ENCODE measurements around the gene EPHA7. TPM values are rescaled to one million over a fixed set of nuclear protein-coding genes. Genes with fewer than 3 reads are reported as not detected.

EPHA7 gene
- polyA plus RNA-seq, 1 of the 3 experiments (the other 2 are of a cell fraction): under 0.01 TPM

DNA sequence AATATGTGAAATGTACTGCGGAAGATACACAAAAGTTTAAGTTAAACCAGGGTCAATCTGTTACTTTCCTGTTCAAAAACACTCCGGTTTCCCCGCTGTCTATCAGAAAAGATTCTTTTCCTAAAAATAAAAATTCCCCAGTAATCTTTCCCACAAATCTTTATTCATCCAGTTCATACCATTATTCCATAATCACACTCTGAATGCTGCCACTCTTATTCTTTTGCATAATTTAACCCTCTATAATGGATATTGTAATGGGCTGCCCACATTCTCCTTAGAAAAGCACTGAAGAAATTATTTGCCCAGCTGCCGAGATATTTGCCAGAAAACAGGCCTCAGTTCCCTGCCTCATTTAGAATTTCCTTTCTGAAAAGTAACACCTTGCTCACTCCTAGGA, 68.6 kb downstream of the EPHA7 start:
- Histone ChIP-seq H3K4me1 (ENCODE audit: control insufficient read depth in 1 of 2, insufficient read depth in 2 of 2, low read depth in 1 of 2, low read length in 1 of 2) (no peaks in the 10 kb centered on the region), H3F3A (replicated peaks; ENCODE audit: insufficient read depth) (no peaks in the 10 kb centered on the region), H3K4me2 (no peak overlapping the region), H3K27ac (ENCODE audit: low read depth in 2 of 2, low read length in 1 of 2) (no peak overlapping the region), H3K9me2 (no peaks in the 10 kb centered on the region), H4K20me1 (ENCODE audit: insufficient read depth) (no peaks in the 10 kb centered on the region), H3K79me2 (ENCODE audit: insufficient read depth) (no peaks in the 10 kb centered on the region), H3K27me3 (ENCODE audit: insufficient read depth) (no peaks in the 10 kb centered on the region), H3K36me3 (replicated peaks in 1 of 2; ENCODE audit: control insufficient read depth in 1 of 2, insufficient read depth in 2 of 2, low read length in 1 of 2) (no peaks in the 10 kb centered on the region), H3K4me3 (ENCODE audit: low read depth in 2 of 2, low read length in 1 of 2) (no peak overlapping the region), H3K9ac (no peak overlapping the region), H3K9me3 (no peaks in the 10 kb centered on the region), H2AFZ (ENCODE audit: low read depth) (no peak overlapping the region)
- TF ChIP-seq EP300 (IDR thresholded peaks at IDR 0.05; ENCODE audit: borderline replicate concordance in 1 of 2, low read depth in 1 of 2, low read length in 1 of 2): no peak
- no peak for TF ChIP-seq SMC3 (IDR thresholded peaks at IDR 0.05; ENCODE audit: low read depth, low read length)
- TF ChIP-seq EZH2phosphoT487 (IDR thresholded peaks at IDR 0.05; ENCODE audit: borderline replicate concordance, low read depth): no peak
- no peak for TF ChIP-seq JUND (IDR thresholded peaks at IDR 0.05)
- TF ChIP-seq RXRA (IDR thresholded peaks at IDR 0.05; ENCODE audit: borderline replicate concordance, low read depth): no peak
- no peak for TF ChIP-seq MEF2A (IDR thresholded peaks at IDR 0.05; ENCODE audit: borderline replicate concordance, low read depth)
- ChIA-PET POLR2A (no interaction called here), CTCF (no interaction called here)
- 32% methylated on average over 4 of the region's 4 CpGs for WGBS (ENCODE audit: low lambda C conversion rate)
- no peak for DNase-seq

GRCh38 chr6:93344333-93344835, 75.0 kb downstream of the EPHA7 start:
- H3K4me1 ChIP-seq (ENCODE audit: control insufficient read depth in 1 of 2, insufficient read depth in 2 of 2, low read depth in 1 of 2, low read length in 1 of 2): no peaks in the 10 kb centered on the region
- no peak overlapping the region for H3K9ac ChIP-seq
- H3K4me3 ChIP-seq (ENCODE audit: low read depth in 2 of 2, low read length in 1 of 2): no peak overlapping the region
- no peaks in the 10 kb centered on the region for H3K36me3 ChIP-seq (replicated peaks in 1 of 2; ENCODE audit: control insufficient read depth in 1 of 2, insufficient read depth in 2 of 2, low read length in 1 of 2)
- no peak overlapping the region for H2AFZ ChIP-seq (ENCODE audit: low read depth)
- H3K79me2 ChIP-seq (ENCODE audit: insufficient read depth): no peaks in the 10 kb centered on the region
- TF ChIP-seq SMC3 (IDR thresholded peaks at IDR 0.05; ENCODE audit: low read depth, low read length): no peak
- TF ChIP-seq JUND (IDR thresholded peaks at IDR 0.05): no peak
- no peak for TF ChIP-seq IRF3 (IDR thresholded peaks at IDR 0.05; ENCODE audit: low read depth, low read length)
- TF ChIP-seq ELF1 (IDR thresholded peaks at IDR 0.05): no peak
- TF ChIP-seq RCOR1 (IDR thresholded peaks at IDR 0.05; ENCODE audit: low read length): no peak
- TF ChIP-seq RAD21 (IDR thresholded peaks at IDR 0.05; ENCODE audit: low read length): no peak
- TF ChIP-seq, protein P1, sequence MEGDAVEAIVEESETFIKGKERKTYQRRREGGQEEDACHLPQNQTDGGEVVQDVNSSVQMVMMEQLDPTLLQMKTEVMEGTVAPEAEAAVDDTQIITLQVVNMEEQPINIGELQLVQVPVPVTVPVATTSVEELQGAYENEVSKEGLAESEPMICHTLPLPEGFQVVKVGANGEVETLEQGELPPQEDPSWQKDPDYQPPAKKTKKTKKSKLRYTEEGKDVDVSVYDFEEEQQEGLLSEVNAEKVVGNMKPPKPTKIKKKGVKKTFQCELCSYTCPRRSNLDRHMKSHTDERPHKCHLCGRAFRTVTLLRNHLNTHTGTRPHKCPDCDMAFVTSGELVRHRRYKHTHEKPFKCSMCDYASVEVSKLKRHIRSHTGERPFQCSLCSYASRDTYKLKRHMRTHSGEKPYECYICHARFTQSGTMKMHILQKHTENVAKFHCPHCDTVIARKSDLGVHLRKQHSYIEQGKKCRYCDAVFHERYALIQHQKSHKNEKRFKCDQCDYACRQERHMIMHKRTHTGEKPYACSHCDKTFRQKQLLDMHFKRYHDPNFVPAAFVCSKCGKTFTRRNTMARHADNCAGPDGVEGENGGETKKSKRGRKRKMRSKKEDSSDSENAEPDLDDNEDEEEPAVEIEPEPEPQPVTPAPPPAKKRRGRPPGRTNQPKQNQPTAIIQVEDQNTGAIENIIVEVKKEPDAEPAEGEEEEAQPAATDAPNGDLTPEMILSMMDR (IDR thresholded peaks at IDR 0.05): no peak
- TF ChIP-seq MEF2A (IDR thresholded peaks at IDR 0.05; ENCODE audit: borderline replicate concordance, low read depth): no peak
- TF ChIP-seq, protein P2, sequence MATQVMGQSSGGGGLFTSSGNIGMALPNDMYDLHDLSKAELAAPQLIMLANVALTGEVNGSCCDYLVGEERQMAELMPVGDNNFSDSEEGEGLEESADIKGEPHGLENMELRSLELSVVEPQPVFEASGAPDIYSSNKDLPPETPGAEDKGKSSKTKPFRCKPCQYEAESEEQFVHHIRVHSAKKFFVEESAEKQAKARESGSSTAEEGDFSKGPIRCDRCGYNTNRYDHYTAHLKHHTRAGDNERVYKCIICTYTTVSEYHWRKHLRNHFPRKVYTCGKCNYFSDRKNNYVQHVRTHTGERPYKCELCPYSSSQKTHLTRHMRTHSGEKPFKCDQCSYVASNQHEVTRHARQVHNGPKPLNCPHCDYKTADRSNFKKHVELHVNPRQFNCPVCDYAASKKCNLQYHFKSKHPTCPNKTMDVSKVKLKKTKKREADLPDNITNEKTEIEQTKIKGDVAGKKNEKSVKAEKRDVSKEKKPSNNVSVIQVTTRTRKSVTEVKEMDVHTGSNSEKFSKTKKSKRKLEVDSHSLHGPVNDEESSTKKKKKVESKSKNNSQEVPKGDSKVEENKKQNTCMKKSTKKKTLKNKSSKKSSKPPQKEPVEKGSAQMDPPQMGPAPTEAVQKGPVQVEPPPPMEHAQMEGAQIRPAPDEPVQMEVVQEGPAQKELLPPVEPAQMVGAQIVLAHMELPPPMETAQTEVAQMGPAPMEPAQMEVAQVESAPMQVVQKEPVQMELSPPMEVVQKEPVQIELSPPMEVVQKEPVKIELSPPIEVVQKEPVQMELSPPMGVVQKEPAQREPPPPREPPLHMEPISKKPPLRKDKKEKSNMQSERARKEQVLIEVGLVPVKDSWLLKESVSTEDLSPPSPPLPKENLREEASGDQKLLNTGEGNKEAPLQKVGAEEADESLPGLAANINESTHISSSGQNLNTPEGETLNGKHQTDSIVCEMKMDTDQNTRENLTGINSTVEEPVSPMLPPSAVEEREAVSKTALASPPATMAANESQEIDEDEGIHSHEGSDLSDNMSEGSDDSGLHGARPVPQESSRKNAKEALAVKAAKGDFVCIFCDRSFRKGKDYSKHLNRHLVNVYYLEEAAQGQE (IDR thresholded peaks at IDR 0.05; ENCODE audit: low read depth, low read length): no peak
- TF ChIP-seq SIN3A (IDR thresholded peaks at IDR 0.05; ENCODE audit: borderline replicate concordance, low read depth, low read length): no peak
- TF ChIP-seq GATA2 (CRISPR knock-in tag; IDR thresholded peaks at IDR 0.05): no peak
- no peak for TF ChIP-seq MAX (IDR thresholded peaks at IDR 0.05; ENCODE audit: low read depth)
- TF ChIP-seq RXRA (IDR thresholded peaks at IDR 0.05; ENCODE audit: borderline replicate concordance, low read depth): no peak
- TF ChIP-seq NFIC (IDR thresholded peaks at IDR 0.05; ENCODE audit: borderline replicate concordance): no peak
- TF ChIP-seq RFX5 (IDR thresholded peaks at IDR 0.05; ENCODE audit: low read length): no peak
- no peak for TF ChIP-seq NRF1 (IDR thresholded peaks at IDR 0.05; ENCODE audit: low read depth, low read length)
- no peak for TF ChIP-seq MXI1 (IDR thresholded peaks at IDR 0.05; ENCODE audit: low read depth, low read length)
- no peak for TF ChIP-seq TAF1 (IDR thresholded peaks at IDR 0.05; ENCODE audit: borderline replicate concordance, low read depth, low read length)
- CTCF ChIA-PET: no interaction called here
- DNase-seq: no peak
- no peak overlapping the region for H3K27ac ChIP-seq (ENCODE audit: low read depth in 2 of 2, low read length in 1 of 2)
- no peaks in the 10 kb centered on the region for H3F3A ChIP-seq (replicated peaks; ENCODE audit: insufficient read depth)
- H4K20me1 ChIP-seq (ENCODE audit: insufficient read depth): no peaks in the 10 kb centered on the region
- H3K9me3 ChIP-seq: no peaks in the 10 kb centered on the region
- 10% methylated on average over 1 of the region's 1 CpG for WGBS (ENCODE audit: low lambda C conversion rate)
- H3K27me3 ChIP-seq (ENCODE audit: insufficient read depth): no peaks in the 10 kb centered on the region
- H3K9me2 ChIP-seq: no peaks in the 10 kb centered on the region
- no peak overlapping the region for H3K4me2 ChIP-seq
- POLR2A ChIA-PET: no interaction called here

Measured in SK-N-SH (cell line).